ENCODE measurements around the gene FN3KRP. TPM values are rescaled to one million over a fixed set of nuclear protein-coding genes. Genes with fewer than 3 reads are reported as not detected.

The FN3KRP gene
- polyA plus RNA-seq, 1 of the 3 experiments (the other 2 are of a cell fraction), result 68.2 TPM

GRCh38 chr17:82737967-82738877 lies 21.7 kb downstream of the FN3KRP start:
- H3K79me2 ChIP-seq (ENCODE audit: insufficient read depth), result no peaks in the 10 kb centered on the region
- DNase-seq, result no peak
- ChIA-PET CTCF (no interaction called here), POLR2A (no interaction called here)
- no peak overlapping the region for H3K27ac ChIP-seq (ENCODE audit: low read depth in 2 of 2, low read length in 1 of 2)
- H3F3A ChIP-seq (replicated peaks; ENCODE audit: insufficient read depth), result no peaks in the 10 kb centered on the region
- no peaks in the 10 kb centered on the region for H3K9me2 ChIP-seq
- H3K27me3 ChIP-seq (ENCODE audit: insufficient read depth), result no peaks in the 10 kb centered on the region
- H3K4me3 ChIP-seq (ENCODE audit: low read depth in 2 of 2, low read length in 1 of 2), result no peak overlapping the region
- no peak overlapping the region for H3K9ac ChIP-seq
- H4K20me1 ChIP-seq (ENCODE audit: insufficient read depth), result no peaks in the 10 kb centered on the region
- peaks cover 17 to 42% of the 10 kb centered on the region in 2 experiments for H3K36me3 ChIP-seq (replicated peaks in 1 of 2; ENCODE audit: control insufficient read depth in 1 of 2, insufficient read depth in 2 of 2, low read length in 1 of 2)
- no peak overlapping the region for H2AFZ ChIP-seq (ENCODE audit: low read depth)
- peaks cover 12% of the 10 kb centered on the region; the same call in 1 of the 2 replicates for H3K9me3 ChIP-seq
- H3K4me1 ChIP-seq (ENCODE audit: control insufficient read depth in 1 of 2, insufficient read depth in 2 of 2, low read depth in 1 of 2, low read length in 1 of 2), result peaks cover 0 to 3% of the 10 kb centered on the region in 2 experiments; a peak in 1 of 4 replicates
- WGBS (ENCODE audit: low lambda C conversion rate), result 85% methylated on average over 20 of the region's 26 CpGs
- H3K4me2 ChIP-seq, result no peak overlapping the region
- TF ChIP-seq YY1 (IDR thresholded peaks at IDR 0.05; ENCODE audit: low read depth), result no peak
- TF ChIP-seq MEF2A (IDR thresholded peaks at IDR 0.05; ENCODE audit: borderline replicate concordance, low read depth), result no peak
- TF ChIP-seq USF2 (IDR thresholded peaks at IDR 0.05; ENCODE audit: borderline replicate concordance, low read depth, low read length), result no peak
- TF ChIP-seq GATA2 (CRISPR knock-in tag; IDR thresholded peaks at IDR 0.05), result no peak

- CTCF ChIA-PET, result no interaction called here
- POLR2A ChIA-PET, result no interaction called here
- TF ChIP-seq GABPA (IDR thresholded peaks at IDR 0.05; ENCODE audit: low read depth), result no peak
- TF ChIP-seq SIN3A (IDR thresholded peaks at IDR 0.05; ENCODE audit: borderline replicate concordance, low read depth, low read length), result no peak
- TF ChIP-seq USF1 (IDR thresholded peaks at IDR 0.05; ENCODE audit: borderline replicate concordance, low read depth), result no peak
- TF ChIP-seq NFIC (IDR thresholded peaks at IDR 0.05; ENCODE audit: borderline replicate concordance), result no peak
- no peak for TF ChIP-seq ZBTB33 (IDR thresholded peaks at IDR 0.05; ENCODE audit: borderline replicate concordance, low read depth)
- TF ChIP-seq SMC3 (IDR thresholded peaks at IDR 0.05; ENCODE audit: low read depth, low read length), result no peak
- TF ChIP-seq EZH2phosphoT487 (IDR thresholded peaks at IDR 0.05; ENCODE audit: borderline replicate concordance, low read depth), result no peak
- no peak for TF ChIP-seq USF2 (IDR thresholded peaks at IDR 0.05; ENCODE audit: borderline replicate concordance, low read depth, low read length)
- no peak for TF ChIP-seq TCF12 (IDR thresholded peaks at IDR 0.05)
- TF ChIP-seq MEF2A (IDR thresholded peaks at IDR 0.05; ENCODE audit: borderline replicate concordance, low read depth), result no peak
- TF ChIP-seq MAX (IDR thresholded peaks at IDR 0.05; ENCODE audit: low read depth), result no peak
- TF ChIP-seq POLR2AphosphoS5 (IDR thresholded peaks at IDR 0.05; ENCODE audit: low read depth, low read length), result no peak
- TF ChIP-seq TEAD4 (IDR thresholded peaks at IDR 0.05; ENCODE audit: borderline replicate concordance, insufficient read depth), result no peak
Measured at GRCh38 chr17:82740906-82741759, 24.6 kb downstream of the FN3KRP start.

More at GRCh38 chr17:82740906-82741759, 24.6 kb downstream of the FN3KRP start:
- Histone ChIP-seq H3K4me1 (ENCODE audit: control insufficient read depth in 1 of 2, insufficient read depth in 2 of 2, low read depth in 1 of 2, low read length in 1 of 2) (no peaks in the 10 kb centered on the region; a peak in 1 of 4 replicates), H4K20me1 (ENCODE audit: insufficient read depth) (no peaks in the 10 kb centered on the region), H3K9me3 (peaks cover 11% of the 10 kb centered on the region; the same call in 1 of the 2 replicates), H3K4me3 (ENCODE audit: low read depth in 2 of 2, low read length in 1 of 2) (peak overlapping the region in 1 of 2 experiments; percentile 3; a peak in 1 of 4 replicates), H3K79me2 (ENCODE audit: insufficient read depth) (no peaks in the 10 kb centered on the region), H2AFZ (ENCODE audit: low read depth) (no peak overlapping the region), H3K36me3 (replicated peaks in 1 of 2; ENCODE audit: control insufficient read depth in 1 of 2, insufficient read depth in 2 of 2, low read length in 1 of 2) (peaks cover 17 to 33% of the 10 kb centered on the region in 2 experiments), H3K27me3 (ENCODE audit: insufficient read depth) (no peaks in the 10 kb centered on the region), H3K27ac (ENCODE audit: low read depth in 2 of 2, low read length in 1 of 2) (no peak overlapping the region), H3K9me2 (no peaks in the 10 kb centered on the region), H3K9ac (no peak overlapping the region), H3K4me2 (no peak overlapping the region), H3F3A (replicated peaks; ENCODE audit: insufficient read depth) (no peaks in the 10 kb centered on the region)
- DNase-seq, result no peak
- 93% methylated on average over 10 of the region's 10 CpGs for WGBS (ENCODE audit: low lambda C conversion rate)

Measured in SK-N-SH (cell line).